NCI-H1694 (cell line): ENCODE data around the gene RANGAP1.

Experiments
- DNase-seq: peaks from one replicate; lab custom pipeline; 2025; lab: John Stamatoyannopoulos, UW

RANGAP1 gene

DNA sequence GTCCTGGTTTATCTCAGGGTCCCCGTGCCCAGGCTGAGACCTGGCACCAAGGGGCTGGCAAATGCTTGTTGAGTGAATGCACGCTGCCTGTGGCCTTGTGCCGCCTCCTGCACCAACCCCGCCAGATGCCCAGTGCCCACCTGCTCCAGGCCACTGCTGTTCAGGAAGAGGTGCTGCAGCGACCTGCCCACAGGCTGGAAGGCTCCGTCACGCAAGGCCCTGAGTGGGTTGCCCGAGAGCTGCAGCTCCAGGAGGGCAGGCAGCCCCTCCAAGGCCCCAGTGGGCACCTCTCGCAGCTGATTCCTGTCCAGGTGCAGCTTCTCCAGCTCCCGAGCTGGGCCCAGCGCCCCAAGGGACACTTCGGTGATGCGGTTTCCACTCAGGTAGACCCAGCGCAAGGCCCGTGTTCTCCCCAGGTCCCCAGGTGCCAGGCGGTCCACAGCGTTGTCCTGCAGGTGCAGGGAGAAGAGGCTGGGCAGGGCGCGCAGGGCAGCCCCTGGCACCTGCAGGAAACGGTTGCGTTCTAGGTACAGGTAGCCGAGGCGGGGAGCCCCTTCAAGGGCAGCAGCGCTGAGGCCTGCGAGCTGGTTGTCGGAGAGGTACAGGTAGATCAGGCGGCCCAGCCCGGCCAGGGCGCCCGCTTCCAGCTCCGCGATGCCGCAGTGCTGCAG lies 48.8 kb downstream of the RANGAP1 start:
- DNase-seq, result no peak

DNA sequence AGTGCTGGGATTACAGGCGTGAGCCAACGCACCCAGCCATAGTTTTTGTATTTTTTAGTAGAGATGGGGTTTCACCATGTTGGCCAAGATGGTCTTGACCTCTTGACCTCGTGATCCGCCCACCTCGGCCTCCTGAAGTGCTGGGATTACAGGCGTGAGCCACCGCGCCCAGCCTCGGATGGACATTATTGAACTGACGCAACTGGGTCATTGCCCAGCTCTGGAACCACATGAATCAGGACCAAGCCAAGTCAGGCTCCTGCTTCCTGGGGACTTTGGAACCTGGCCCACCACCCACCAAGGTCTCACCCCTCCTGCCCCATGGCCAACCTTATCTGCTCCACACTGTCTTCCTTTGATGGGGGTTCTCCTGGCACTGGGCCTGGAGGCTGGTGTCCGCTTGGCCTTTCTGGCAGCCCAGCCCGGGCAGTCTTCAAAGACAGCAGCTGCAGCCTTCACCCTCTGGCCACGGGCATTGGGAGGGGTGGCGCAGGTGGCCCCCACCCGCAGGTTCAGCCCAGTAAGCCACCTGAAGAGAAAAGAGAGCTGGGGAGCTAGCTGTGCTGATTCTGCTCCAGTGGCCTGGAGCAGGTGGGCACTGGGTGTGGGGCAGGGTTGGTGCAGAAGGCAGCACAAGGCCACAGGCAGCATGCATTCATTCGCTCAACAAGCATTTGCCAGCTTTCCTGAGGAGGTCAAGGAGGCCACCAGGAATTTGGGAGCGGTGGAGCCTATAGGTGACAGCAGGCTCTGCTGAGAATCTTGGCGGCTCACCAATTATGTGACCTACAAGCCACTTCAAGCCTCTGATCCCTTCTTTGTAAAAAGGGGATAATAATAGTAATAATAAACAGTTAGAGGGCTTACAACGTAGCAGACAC lies 50.9 kb downstream of the RANGAP1 start:
- DNase-seq, result no peak

DNA sequence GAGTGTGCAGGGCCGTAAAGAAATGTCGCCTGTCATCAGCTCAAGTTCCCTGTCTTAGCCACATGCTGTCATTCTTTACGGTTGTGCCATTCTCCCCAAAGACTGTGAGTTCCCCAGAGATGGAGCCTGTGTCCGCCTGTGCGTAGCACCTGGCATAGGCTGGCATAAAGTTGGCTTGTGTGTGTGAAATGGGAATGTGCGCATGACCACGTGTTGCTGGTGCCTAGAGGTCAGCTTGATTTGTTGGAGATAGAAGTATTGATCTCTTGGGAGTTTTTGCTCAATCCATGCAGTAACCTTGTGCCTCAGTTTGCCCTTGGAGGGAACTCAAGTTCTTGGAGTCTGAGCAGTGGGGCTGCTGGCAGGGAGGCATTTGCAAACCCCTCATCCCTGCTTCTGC lies 54.6 kb downstream of the RANGAP1 start:
- no peak for DNase-seq

DNA sequence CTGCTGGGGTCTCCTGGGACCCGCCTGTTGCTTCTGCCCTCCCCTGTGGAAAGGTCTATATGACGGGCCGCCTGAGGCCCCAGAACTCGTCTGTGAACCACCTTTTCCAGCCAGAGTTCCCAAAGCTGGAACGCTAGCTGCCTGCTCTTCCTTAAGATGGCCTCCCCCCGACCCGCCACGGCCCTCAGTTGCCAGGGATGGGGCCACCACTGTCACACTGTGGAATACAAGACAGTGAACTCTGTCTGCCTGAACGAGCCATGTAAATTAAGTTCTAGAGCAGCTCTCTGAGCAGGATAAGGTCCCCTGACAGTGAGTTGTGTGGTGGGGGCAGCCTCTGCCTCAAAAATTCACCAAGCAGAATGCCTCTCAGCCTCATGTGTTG lies 55.6 kb downstream of the RANGAP1 start:
- no peak for DNase-seq

DNA sequence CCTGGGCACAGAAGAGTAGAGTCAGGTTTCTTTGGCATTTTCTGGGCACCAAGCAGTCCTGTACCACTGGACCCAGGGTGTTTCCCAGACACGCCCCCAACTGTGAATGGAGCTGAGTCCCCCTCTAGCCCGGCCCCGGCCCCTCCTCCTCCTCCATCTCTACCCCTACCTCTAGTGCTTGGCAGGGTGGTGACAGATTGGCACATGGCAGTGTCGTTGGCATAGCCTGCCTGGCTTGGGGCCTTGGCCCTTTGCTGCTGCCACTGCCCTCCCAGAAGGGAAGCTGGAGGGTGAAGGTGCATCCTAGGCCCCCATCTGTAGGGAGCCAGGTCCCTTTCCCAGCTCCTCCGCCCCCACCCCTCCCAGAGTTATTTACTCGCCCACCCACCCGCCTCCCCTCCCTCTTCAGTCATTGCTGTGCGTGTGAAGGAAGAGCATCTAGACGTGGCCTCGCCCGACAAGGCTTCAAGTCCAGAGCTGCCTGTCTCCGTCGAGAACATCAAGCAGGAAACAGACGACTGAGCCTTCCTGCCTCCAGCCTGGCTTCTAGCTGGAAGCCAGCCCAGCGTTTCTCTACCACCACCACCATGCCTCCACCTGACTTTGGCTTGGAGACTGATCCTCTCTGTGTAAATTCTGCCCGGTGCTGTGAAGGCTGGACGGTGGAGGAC lies 56.1 kb downstream of the RANGAP1 start:
- no peak for DNase-seq

DNA sequence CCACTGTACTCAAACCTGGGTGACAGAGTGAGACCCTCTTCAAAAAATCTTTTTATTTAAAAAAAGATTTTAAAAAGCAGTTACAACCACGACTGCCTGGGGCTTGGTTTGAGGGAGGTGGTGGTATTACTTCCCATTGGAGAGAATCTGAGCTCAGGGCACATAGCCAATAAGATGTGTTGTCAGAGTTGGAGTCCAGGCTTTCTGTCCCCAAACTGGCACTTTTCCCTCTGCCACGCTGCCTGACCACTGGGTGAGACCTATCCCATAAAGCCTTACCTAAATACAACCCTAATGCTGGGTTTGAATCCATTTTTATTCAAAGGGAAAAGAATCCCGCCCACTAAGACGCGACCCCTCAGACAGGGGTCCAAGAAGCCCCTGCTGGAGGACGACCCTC lies 56.8 kb downstream of the RANGAP1 start:
- no peak for DNase-seq

DNA sequence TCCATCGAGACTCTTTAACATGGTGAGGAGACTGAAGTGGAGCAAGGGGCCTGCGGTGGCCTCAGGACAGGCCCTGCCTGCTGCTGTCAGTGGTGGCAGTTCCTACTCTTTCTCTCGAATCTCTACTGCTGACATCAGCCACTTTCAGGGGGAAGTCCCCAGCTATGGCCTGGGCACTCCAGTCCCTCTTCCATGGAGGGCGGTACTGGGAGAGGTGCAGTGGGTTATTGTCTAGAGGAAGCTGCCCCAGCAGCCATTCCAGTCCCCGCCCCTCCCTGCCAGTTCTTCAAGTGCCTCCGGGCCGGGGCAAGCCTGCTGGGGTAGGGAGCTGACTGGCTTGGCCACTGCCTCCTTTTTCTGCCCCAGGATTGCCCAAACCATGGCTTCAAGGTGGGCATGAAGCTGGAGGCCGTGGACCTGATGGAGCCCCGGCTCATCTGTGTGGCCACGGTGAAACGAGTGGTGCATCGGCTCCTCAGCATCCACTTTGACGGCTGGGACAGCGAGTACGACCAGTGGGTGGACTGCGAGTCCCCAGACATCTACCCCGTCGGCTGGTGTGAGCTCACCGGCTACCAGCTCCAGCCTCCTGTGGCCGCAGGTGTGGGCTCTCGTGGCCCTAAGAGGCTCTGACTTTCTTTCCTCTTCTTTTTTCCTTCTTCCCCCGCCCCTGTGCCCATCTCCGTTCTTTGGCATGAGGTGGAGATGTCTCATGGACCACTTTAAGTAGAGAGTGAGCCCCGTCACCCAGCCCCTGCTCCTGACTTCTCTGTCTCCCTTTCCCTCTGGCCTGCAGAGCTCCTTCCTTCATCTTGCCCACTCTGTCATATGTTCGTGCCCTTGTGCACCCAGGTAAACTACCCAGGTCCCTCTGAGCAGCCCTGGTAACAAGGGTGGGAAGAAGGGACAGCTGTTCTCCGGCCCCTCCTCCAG lies 59.0 kb downstream of the RANGAP1 start:
- no peak for DNase-seq

DNA sequence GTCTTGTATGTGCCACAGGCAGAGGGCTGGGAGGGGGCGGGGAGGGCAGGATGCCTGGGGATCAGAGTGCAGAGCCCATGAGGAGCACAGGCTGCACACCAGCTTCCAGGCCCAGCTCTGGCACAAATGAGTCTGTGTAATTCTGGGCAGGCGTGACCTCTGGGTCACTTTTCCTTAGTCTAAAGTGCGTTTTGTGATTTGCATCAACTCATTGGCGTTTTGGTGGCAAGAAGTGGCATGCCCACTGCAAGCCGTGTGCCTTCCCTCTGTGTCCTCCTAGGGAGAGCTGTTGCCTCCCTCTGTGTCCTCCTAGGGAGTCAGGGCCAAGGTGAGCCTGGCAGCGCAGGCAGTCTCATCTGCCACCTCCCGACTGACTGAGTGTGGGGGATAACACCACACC lies 62.5 kb downstream of the RANGAP1 start:
- DNase-seq, result no peak

DNA sequence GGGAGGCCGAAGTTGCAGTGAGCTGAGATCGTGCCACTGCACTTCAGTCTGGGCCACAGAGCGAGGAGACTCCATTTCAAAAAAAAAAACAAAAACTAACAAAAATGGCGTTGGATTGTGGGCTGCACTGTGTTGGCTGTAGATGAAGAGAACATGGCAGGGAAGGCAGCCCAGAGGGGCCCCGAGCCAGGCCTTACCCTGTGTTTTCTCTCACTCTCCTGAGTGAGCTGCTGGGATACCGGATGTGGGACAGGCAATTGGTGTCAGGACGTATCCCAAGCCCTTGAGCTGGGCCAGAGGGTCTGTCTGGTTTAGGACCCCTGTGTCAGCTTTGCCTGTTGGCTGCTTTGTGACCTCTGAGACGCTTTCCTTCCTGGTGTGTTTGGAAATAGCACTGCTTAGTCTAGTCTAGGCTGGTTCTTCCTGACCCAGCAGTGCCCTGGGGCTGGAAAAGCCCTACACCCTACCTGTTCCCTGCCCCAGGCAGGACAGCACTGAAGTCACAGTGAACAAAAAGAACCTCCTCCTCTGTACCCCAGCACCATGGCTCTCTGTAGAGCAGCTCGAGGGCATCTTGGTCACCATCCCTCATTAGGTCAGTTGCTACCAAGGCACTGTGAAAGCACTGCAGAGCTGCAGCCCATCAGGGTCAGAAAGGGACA lies 63.0 kb downstream of the RANGAP1 start:
- no peak for DNase-seq

DNA sequence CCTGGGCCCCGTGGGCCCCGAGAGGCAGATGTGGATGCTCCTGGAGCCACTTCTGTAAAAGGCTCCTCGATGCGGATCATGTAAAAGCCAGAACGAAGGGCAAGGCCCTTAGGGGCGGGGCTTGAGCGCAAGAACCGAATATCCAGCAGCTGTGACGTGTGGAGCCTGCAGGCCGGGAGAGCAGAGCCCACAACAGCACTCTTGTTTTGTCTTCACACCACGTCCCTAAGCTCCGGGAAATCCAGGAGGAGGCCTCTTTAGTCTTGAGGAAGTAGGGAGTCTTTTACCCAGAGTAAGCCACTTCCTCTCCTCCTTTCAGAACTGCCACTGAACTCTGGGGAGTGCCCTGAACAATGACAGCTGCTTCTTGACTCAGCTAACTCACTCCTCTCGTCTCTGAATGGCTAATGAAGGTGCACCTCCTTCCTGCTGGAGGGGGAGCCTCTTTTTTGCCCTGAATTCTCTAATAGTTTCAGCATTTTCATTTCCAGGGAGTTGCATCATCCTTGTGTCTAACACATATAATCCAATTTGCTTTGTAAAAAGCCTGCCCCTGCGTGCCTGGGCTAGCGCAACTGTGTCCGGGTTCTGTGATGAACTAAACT lies 68.3 kb downstream of the RANGAP1 start:
- DNase-seq, result no peak

DNA sequence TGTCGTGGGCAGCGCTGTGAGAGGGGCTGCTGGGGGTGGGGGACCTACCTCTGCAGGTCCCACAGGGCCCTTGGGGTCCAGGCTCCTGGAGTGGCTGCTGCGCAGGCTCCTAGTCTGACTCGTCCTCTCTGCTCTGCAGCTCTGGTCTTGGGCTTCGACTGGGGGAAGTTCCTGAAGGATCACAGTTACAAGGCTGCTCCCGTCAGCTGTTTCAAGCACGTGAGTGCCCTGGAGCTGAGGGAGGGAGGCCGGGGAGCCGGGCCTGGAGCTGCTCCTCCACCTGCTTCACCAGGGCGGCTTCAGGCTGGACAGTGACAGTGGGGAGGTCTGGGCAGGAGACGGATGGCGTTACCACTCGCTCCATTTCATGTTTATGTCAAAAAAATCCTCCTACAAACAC lies 69.0 kb downstream of the RANGAP1 start:
- no peak for DNase-seq

DNA sequence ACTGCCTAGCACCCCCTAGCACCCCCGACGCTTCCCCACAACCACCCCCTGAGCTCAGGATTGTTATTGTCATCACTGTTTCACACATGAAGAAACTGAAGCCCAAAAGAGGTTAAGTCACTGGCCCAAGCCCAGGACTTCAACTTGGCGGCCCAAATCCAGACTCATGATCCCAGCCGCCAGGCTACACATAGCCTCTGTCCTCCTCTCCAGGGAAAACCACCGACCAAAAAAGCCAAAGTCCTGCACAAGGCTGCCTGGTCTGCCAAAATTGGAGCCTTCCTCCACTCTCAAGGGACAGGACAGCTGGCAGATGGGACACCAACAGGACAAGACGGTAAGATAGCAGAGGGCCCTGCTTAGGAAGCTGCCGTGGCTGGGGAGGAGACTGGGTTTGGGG lies 70.1 kb downstream of the RANGAP1 start:
- no peak for DNase-seq

DNA sequence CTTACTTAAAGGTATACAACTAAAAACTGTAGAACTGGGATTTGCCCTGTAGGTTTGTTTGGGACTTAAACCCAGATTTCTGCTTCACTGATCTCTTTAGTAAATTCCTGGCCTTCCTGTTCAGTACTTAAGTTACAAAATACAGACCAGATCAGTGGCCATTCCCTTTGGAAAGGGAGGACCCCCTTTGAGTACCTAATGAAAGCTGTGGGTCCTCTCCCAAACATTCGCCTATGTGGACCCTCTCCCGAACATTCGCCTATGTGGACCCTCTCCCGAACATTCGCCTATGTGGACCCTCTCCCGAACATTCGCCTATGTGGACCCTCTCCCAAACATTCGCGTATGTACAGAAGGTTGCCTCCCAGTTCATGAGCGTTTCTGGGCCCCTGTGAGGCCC lies 70.6 kb downstream of the RANGAP1 start:
- no peak for DNase-seq

DNA sequence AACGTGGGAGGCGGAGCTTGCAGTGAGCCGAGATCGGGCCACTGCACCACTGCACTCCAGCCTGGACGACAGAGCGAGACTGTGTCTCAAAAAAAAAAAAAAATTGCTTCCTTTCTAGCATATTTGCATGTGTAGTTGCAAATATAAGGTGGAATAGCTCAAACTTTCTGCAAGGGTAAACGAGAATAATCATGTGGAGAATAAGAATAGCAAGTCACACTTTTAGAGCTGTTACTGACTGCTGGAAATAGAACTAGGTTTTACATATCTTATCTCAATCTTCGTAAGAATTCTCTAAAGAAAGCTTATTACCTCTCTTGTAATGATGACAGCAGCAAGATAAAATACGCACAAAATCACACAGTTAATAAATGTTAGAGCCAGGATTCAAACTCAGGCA lies 79.3 kb downstream of the RANGAP1 start:
- DNase-seq, result no peak

DNA sequence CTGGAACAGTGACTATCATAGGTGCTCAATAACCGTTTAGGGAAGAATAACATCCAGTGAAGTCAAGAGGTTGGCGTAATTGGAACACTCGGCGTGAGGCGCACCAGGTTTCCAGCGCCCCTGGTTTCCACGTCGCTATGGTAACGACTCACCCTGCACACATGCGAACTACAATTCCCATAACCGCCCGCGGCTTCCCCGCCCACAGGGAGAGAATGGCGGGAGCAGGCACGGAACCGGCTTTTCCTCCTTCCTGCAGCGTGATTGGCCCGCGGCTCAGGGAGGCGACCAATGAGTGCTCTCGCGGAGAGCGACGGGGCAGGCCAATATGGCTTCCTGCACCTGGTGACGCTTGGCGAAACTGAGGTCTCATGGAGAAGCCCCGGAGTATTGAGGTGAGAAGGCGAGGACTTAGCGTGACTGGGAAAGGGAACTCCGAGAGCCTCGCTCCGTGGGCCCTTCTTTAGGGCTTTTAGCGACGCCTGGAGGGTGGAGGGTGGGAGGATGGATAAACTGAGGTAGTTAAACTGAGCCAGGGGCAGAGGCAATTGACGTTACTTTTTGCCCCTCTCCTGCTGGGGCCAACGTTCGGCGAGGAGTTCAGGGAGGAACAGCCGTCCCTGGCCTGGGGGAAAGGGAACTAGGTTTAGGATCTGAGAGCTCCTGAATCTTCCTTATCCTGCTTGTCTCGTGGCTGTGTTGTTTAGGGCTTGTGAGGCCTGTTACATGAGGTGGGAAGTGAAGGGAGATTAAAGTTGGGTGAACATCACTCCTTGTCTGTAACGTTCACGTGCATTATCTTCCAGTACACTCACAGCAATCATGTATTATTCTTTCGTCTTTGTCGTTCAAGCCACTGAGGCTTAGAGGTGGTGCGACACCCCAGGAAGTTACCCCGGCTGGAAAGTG lies 80.7 kb downstream of the RANGAP1 start, which contains the start of gene L3MBTL2:
L3MBTL2 (plus strand) TSS at position 321 of the 909 bp plus-strand sequence; CDS start at position 372, 51 bp downstream.
- DNase-seq, result peak; percentile 96

DNA sequence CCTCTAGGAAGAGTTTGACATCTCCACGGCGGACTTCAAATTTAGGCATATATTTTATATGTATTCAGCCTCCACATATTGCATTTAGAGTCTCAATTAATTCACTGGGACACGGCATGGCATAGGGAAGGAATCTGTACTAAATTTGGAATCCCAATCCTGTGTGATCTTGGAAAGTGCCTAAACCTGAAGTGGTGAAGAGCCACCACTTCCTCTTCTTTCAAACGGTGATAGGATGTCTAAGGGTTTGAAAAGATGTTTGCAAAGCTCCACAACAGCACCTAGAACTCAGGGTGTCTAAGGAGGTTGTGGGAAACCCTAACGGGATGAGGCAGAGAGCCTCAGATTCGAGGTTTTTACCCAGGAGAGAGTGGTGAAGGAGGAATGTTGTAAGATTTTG lies 81.9 kb downstream of the RANGAP1 start:
- no peak for DNase-seq

DNA sequence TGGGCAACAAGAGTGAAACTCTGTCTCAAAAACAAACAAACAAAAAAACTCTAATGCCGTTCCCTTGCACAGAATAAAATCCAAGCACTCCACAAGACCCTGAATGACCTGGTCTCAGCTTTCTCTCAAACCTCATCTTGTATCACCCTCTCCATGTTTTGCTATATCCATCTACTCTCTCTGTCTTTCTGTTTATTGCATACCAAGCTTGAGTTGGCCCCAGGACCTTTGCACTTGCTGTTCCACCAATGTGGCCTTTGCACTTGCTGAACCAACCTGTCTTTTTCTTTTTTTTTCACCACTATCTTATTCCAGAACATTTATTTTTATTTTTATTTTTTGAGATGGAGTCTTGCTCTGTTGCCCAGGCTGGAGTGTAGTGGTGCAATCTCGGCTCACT lies 82.9 kb downstream of the RANGAP1 start:
- DNase-seq, result no peak

DNA sequence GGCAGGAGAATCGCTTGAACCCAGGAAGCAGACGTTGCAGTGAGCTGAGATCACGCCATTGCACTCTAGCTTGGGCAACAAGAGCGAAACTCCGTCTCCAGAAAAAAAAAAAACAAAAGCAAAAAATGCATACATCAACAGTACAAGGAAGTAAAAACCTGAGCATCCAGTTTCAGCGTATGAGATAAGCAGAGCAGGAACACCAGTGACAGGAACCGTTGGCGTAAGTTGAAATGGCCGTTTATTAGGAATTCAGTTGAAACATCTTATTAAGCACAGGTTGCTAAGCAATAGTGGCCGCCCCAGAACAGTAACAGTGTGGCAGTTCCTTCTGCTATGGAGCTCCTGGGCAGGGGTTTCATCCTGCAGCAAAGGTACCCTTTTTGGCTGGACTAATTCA lies 84.8 kb downstream of the RANGAP1 start:
- no peak for DNase-seq

DNA sequence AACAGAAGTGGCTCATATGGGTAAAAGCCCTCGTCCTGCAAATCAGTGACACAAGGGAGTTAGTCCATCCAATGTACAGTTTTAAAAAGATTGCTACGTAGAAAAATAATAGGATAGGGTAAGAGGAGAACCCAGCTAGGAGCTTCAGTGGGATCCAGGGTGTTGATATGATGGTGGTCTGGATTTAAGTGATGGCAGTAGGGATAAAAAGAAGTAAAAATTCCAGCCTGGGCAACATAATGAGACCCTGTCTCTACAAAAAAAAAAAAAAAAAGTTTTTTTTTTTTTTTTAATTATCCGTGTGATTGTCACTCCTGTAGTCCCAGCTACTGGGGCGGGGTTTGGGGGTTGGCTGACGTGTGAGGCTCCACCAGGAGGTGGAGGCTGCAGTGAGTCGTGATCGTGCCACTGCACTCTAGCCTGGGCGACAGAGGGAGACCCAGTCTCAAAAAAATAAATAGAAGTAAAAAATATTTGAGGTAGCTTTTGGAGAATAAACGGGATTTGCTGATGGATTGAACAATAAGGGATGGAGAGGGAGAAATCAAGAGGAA lies 87.9 kb downstream of the RANGAP1 start:
- DNase-seq, result peak; percentile 54
